HG02970 (cell line): ENCODE results near the gene CIB4.
"Not testable (repeated sequence)": the region's sequence is repeated elsewhere in the genome, so short reads cannot be mapped to it uniquely, and the experiment has no call there.

ENCODE experiments used
- ATAC-seq: cut with Tn5 transposase; IDR thresholded peaks from one replicate; pipeline ENCODE4 v1.9.1; 2021; ENCODE audit warnings: mild to moderate bottlenecking, moderate library complexity, moderate number of reproducible peaks; ENCODE audit not compliant: unreplicated experiment, low FRiP score

Gene CIB4

GRCh38 chr2:26668856-26669750, 27.9 kb upstream of the CIB4 start:
- ATAC-seq = no peak

- no peak for ATAC-seq
These were observed 26.9 kb upstream of the CIB4 start for GRCh38 chr2:26668041-26668440.

GRCh38 chr2:26666671-26667070, 25.5 kb upstream of the CIB4 start:
- ATAC-seq = no peak

- not testable (repeated sequence) for ATAC-seq
These were observed 24.1 kb upstream of the CIB4 start for GRCh38 chr2:26665296-26665695.

GRCh38 chr2:26660363-26660962, 19.3 kb upstream of the CIB4 start:
- ATAC-seq = no peak

GRCh38 chr2:26658691-26659346, 17.7 kb upstream of the CIB4 start:
- no peak for ATAC-seq

- ATAC-seq = no peak
These were observed 16.1 kb upstream of the CIB4 start for GRCh38 chr2:26657265-26657664.

GRCh38 chr2:26655611-26656195, 14.5 kb upstream of the CIB4 start:
- no peak for ATAC-seq

GRCh38 chr2:26655120-26655519, 14.0 kb upstream of the CIB4 start:
- not testable (repeated sequence) for ATAC-seq

GRCh38 chr2:26654061-26654340, 12.8 kb upstream of the CIB4 start:
- ATAC-seq = no peak

- ATAC-seq = no peak
These were observed 12.3 kb upstream of the CIB4 start for GRCh38 chr2:26653207-26654060.

GRCh38 chr2:26652361-26653041, 11.3 kb upstream of the CIB4 start:
- ATAC-seq = no peak

GRCh38 chr2:26651799-26652198, 10.6 kb upstream of the CIB4 start:
- ATAC-seq = no peak

GRCh38 chr2:26651470-26651771, 10.3 kb upstream of the CIB4 start:
- no peak for ATAC-seq

GRCh38 chr2:26650713-26651469, 9.7 kb upstream of the CIB4 start:
- no peak for ATAC-seq

GRCh38 chr2:26649992-26650712, 9.0 kb upstream of the CIB4 start:
- ATAC-seq = no peak

- no peak for ATAC-seq
These were observed 8.2 kb upstream of the CIB4 start for GRCh38 chr2:26649322-26649721.

GRCh38 chr2:26648516-26648915, 7.3 kb upstream of the CIB4 start:
- ATAC-seq = no peak

GRCh38 chr2:26647981-26648380, 6.8 kb upstream of the CIB4 start:
- ATAC-seq = no peak
